Measurements from ENCODE around the gene NRAP.

The NRAP gene

GRCh38 chr10:113566888-113567287 is 97.0 kb downstream of the NRAP start:
- no peak for DNase-seq (ENCODE audit: extremely low read depth in 1 of 2, low read depth in 1 of 2)

GRCh38 chr10:113565364-113565763 is 98.5 kb downstream of the NRAP start:
- DNase-seq (ENCODE audit: extremely low read depth in 1 of 2, low read depth in 1 of 2) = no peak

DNA sequence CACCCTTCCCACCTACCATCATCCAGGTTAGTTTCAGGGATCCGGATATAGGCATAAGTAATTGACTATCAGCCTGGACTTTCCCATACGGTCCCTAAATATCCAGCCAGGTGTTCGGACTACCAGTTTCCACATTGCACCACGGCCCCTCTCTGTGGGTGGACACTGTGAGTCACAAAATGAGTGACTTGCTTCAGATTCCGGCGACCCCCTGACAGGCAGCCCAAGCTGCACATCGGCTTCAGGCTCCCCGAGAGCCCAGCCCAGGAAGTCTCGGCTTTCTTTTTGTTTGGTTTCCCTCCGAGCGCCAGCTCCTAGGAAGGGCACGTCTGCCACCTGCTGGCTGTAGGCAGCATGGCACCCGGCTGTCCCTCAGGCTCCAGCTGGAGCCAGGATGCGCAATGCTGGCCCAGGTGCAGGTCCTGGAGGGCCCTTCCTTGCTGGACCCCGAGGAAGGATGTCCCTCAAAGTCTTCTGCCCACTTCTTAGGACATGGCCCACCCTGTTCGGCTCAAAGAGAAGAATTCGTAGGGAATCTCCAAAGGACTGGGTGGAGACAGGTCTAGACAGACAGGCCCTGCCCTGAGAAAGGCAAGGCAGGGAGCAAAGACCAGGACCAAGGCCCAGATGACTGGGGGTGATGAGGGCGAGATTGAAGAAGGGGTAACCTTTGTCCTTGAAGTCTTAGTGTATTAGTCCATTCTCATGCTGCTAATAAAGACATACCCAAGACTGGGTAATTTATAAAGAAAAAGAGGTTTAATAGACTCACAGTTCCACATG is 100.3 kb downstream of the NRAP start:
- DNase-seq (ENCODE audit: extremely low read depth in 1 of 2, low read depth in 1 of 2) = peak; percentile 23 to 40

DNA sequence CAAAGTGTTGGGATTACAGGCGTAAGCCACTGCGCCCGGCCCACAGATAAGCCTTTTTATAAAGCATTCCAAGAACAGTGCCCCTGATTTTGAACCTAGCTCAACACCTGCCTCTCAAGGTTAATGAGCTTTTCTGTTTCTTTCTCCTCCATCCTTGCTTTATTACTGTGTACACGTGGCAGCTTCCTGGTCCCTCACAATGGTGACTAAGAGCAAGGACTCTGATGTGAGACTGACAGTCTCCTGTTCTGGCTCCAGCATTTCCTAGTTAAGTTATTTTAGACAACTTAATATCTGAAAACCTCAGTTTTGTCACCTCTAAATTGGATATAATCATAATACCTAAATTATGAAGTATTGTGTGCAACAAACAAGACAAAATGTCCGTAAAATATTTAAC is 101.1 kb downstream of the NRAP start:
- DNase-seq (ENCODE audit: extremely low read depth in 1 of 2, low read depth in 1 of 2) = no peak

GRCh38 chr10:113562069-113562468 is 101.8 kb downstream of the NRAP start:
- DNase-seq (ENCODE audit: extremely low read depth in 1 of 2, low read depth in 1 of 2) = no peak

- no peak for DNase-seq (ENCODE audit: extremely low read depth in 1 of 2, low read depth in 1 of 2)
Observed at GRCh38 chr10:113561214-113561613, 102.6 kb downstream of the NRAP start.

DNA sequence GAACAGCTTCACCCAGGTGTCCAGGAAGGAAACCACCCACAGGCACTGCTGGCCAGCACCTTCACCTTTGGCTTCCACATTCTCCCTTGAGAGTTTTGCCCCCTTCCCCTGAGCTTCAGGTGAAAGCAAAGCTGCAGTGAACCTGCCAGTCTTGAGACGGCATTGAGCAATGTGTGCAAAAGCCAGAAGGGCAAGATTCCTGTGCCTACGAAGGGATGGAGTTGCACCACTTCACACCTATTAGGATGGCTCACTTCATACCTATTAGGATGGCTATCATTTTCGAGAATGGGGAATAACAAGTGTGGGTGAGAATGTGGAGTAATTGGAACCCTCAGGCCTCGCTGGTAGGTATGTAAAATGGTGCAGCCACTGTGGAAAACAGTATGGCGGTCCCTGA is 103.8 kb downstream of the NRAP start:
- no peak for DNase-seq (ENCODE audit: extremely low read depth in 1 of 2, low read depth in 1 of 2)

DNA sequence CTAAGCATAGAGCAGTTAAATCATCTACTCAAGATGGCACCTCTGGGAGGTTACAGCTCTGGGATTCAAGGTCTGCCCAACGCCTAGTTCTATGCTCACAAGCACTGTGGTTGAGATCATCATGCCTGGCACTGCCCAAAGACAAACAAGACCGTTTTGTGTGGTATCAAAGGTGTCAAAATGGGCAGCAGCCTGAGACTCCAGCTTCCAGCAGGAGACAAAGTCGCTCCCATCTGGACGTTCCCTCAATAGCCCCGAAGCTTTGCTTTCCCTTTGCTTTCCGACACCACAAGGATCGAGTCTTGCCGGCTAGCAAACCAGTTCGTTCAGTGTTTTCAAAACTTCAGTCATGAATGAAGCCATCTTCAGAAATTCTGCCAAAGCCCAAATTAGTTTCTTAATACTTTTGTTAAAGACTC is 105.9 kb downstream of the NRAP start:
- no peak for DNase-seq (ENCODE audit: extremely low read depth in 1 of 2, low read depth in 1 of 2)

- DNase-seq (ENCODE audit: extremely low read depth in 1 of 2, low read depth in 1 of 2) = no peak
Observed at GRCh38 chr10:113557424-113557862, 106.4 kb downstream of the NRAP start.

GRCh38 chr10:113555751-113556150 is 108.1 kb downstream of the NRAP start:
- no peak for DNase-seq (ENCODE audit: extremely low read depth in 1 of 2, low read depth in 1 of 2)

DNA sequence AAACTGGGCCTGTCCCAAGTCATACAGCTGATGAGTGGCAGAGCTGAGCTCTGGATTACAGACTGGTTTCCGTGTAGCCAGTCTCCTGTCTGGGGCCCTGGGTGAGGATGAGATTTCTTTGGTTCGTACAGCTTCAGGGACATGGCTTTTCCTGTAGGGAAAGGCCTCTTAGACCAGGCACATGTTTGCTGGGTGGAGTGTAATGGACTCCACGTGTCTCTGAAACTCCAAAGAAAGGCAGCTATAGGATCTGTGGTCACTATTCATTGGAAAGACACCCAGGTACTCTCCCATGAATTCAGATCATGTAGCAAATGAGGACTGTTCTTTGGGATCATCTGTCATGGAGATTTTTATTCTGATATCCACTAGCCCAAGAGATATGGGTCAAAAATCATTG is 108.6 kb downstream of the NRAP start:
- DNase-seq (ENCODE audit: extremely low read depth in 1 of 2, low read depth in 1 of 2) = no peak

DNA sequence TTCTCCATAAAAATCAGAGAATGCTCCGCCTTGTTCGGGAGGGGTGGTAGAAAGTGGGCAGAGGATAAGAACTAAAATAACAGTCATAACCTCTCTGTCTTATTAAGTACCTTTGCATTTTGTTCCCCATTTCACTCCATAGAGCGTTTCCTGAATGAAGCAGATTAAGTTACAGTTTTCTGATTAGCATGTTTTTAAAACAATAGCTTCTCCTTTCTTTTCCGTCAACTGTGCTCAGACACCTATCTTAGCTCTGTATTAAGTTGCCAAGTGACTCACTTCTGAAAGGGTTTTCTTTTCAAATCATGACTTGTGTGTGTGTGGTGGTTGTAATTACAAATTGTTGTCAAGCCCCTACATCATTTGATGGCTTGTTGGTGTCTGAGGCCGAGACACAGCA is 109.6 kb downstream of the NRAP start:
- no peak for DNase-seq (ENCODE audit: extremely low read depth in 1 of 2, low read depth in 1 of 2)

GRCh38 chr10:113553149-113553548 is 110.7 kb downstream of the NRAP start:
- DNase-seq (ENCODE audit: extremely low read depth in 1 of 2, low read depth in 1 of 2) = no peak

DNA sequence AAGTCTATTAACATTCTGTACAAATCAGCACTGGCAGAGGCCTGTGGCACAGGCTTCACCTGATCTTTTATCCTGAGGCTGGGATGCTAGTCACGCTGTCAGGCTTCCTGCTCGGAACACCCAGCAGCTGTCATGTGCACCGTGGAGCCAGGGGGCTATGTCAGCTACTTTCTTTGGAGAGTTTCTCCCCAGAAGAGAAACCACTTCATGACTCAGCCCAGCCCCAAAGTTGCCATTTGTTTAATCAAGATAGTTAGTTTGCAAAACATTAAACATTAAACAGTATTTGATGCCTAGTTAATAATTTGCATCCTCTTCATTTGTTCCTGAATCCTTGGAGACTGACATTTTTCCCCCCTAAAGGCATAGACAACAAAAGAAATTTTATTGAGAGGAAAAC is 111.1 kb downstream of the NRAP start, which contains the start of gene HABP2:
Gene HABP2, plus strand, starts transcription at position 353 of the 400 bp plus-strand sequence. CDS start 69 bp downstream, outside the sequence.
- no peak for DNase-seq (ENCODE audit: extremely low read depth in 1 of 2, low read depth in 1 of 2)

- no peak for DNase-seq (ENCODE audit: extremely low read depth in 1 of 2, low read depth in 1 of 2)
Observed at GRCh38 chr10:113552014-113552413, 111.8 kb downstream of the NRAP start.

DNA sequence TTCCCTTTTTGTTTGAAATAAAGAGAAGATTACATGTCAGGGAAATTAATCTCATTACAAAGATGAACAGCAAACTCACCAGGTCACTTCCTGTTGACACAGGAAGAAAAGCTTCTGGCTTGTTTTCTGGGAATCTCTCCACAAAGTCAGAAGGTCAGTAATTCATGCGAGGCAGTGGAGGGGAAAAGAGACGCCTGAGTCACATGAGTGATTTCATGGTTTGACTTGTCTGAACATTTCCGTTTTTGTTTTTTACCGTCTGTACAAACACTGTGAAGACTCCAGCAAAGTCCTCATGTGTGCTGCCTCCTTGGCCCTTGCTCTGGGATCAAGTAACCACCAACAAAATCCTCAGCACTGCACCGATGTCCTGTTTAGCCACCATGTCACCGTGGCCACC is 113.5 kb downstream of the NRAP start:
- no peak for DNase-seq (ENCODE audit: extremely low read depth in 1 of 2, low read depth in 1 of 2)

GRCh38 chr10:113549856-113550255 is 114.0 kb downstream of the NRAP start:
- DNase-seq (ENCODE audit: extremely low read depth in 1 of 2, low read depth in 1 of 2) = no peak

- DNase-seq (ENCODE audit: extremely low read depth in 1 of 2, low read depth in 1 of 2) = no peak
Observed at GRCh38 chr10:113547426-113547825, 116.4 kb downstream of the NRAP start.

GRCh38 chr10:113544392-113544791 is 119.4 kb downstream of the NRAP start:
- no peak for DNase-seq (ENCODE audit: extremely low read depth in 1 of 2, low read depth in 1 of 2)

DNA sequence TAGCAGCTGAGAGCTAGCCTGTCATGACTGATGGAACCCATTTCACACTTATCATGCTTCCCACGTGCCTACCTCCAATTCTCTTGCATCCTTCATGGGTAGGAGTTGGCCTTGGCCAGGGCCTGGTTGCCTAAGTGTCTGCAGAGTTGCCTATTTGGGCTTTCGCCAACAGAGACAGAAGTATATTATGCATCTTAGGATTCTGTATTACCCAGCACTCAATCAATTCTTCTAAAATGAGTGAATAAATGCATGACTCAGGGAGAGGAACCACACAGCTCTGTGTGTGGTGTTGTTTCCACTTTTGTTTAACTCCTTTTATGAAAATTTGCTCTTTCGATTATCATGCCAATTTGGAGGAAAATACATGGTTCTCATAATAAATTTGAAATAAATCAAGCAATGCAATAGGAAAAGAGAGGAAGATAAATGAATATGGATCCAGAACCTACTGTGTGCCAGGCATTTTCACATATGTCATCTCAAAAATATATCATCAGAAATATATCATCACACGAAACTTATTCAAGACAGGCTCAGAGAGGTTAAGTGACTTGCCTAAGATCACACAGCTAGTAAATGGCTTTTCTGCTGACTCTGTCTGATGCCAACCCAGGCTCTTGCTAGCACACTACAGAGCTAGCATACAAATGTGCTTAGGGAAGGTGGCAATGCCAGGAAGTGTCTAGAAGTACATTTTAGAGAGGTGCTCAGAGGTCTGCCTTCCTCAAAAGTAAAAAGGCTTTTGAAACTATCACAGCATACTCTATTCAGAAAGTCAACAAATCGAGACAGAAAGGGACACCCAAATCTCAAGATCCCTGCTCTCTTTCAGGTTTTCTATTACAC is 120.5 kb downstream of the NRAP start:
- no peak for DNase-seq (ENCODE audit: extremely low read depth in 1 of 2, low read depth in 1 of 2)

DNA sequence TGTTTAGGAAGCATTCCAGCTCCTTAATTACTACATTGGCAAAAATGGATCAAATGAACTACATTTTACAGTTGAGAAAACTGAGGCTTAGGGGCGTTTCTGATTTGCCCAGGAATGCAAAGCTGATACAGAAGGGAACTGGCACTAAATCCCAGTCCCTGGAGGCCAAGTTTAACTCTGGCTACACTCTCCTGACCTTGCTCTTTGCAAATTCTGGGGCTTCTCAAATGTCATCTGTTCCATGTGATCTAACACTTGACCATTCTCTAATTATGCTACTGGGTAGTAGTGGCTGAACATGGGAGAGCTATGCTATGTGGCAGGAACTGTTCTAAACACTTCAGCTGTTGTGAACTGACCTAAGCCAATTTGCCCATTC is 122.3 kb downstream of the NRAP start:
- DNase-seq (ENCODE audit: extremely low read depth in 1 of 2, low read depth in 1 of 2) = no peak

Measured in stimulated activated CD8-positive, alpha-beta memory T cell treated with anti-CD3 and anti-CD28 coated beads, Interleukin-7, amount 100 ng/mL, for 48 hours (primary cell).